ENCODE results near the gene SCYL1.

The SCYL1 gene

GRCh38 chr11:65489706-65490320 lies 35.1 kb upstream of the SCYL1 start:
- H3K4me3 Mint-ChIP-seq: no peak overlapping the region
- no peaks in the 10 kb centered on the region for H3K36me3 Mint-ChIP-seq
- peaks cover 75% of the 10 kb centered on the region for H3K4me1 Mint-ChIP-seq
- H3K27me3 Mint-ChIP-seq: no peaks in the 10 kb centered on the region
- H3K9me3 Mint-ChIP-seq: no peaks in the 10 kb centered on the region
- ATAC-seq: no peak
- H3K27ac Mint-ChIP-seq: peak overlapping the region; percentile 95

- H3K36me3 Mint-ChIP-seq: no peaks in the 10 kb centered on the region
- H3K27me3 Mint-ChIP-seq: no peaks in the 10 kb centered on the region
- H3K9me3 Mint-ChIP-seq: no peaks in the 10 kb centered on the region
- H3K27ac Mint-ChIP-seq: peak overlapping the region; percentile 95
- no peak for ATAC-seq
- no peak overlapping the region for H3K4me3 Mint-ChIP-seq
- H3K4me1 Mint-ChIP-seq: peaks cover 78% of the 10 kb centered on the region
Observed at GRCh38 chr11:65491163-65491465, 33.8 kb upstream of the SCYL1 start.

GRCh38 chr11:65491614-65492386 lies 33.1 kb upstream of the SCYL1 start:
- Mint-ChIP-seq H3K9me3 (no peaks in the 10 kb centered on the region), H3K27me3 (no peaks in the 10 kb centered on the region), H3K4me1 (peaks cover 83% of the 10 kb centered on the region), H3K27ac (peak overlapping the region; percentile 95), H3K36me3 (no peaks in the 10 kb centered on the region), H3K4me3 (peak overlapping the region; percentile 59)
- peak; percentile 12 for ATAC-seq

- Mint-ChIP-seq H3K4me3 (peak overlapping the region; percentile 59), H3K36me3 (no peaks in the 10 kb centered on the region), H3K27me3 (no peaks in the 10 kb centered on the region), H3K4me1 (peaks cover 83% of the 10 kb centered on the region), H3K27ac (peak overlapping the region; percentile 95), H3K9me3 (no peaks in the 10 kb centered on the region)
- ATAC-seq: no peak
Observed at GRCh38 chr11:65492387-65492636, 32.6 kb upstream of the SCYL1 start.

GRCh38 chr11:65492637-65493366 lies 32.1 kb upstream of the SCYL1 start:
- Mint-ChIP-seq H3K27me3 (no peaks in the 10 kb centered on the region), H3K36me3 (no peaks in the 10 kb centered on the region), H3K4me3 (peak overlapping the region; percentile 64), H3K27ac (peak overlapping the region; percentile 95), H3K4me1 (peaks cover 79% of the 10 kb centered on the region), H3K9me3 (no peaks in the 10 kb centered on the region)
- ATAC-seq: peak; percentile 62

GRCh38 chr11:65493367-65494176 lies 31.3 kb upstream of the SCYL1 start:
- no peaks in the 10 kb centered on the region for H3K9me3 Mint-ChIP-seq
- peak overlapping the region; percentile 95 for H3K27ac Mint-ChIP-seq
- no peaks in the 10 kb centered on the region for H3K36me3 Mint-ChIP-seq
- peaks cover 71% of the 10 kb centered on the region for H3K4me1 Mint-ChIP-seq
- no peak for ATAC-seq
- no peaks in the 10 kb centered on the region for H3K27me3 Mint-ChIP-seq
- peak overlapping the region; percentile 64 for H3K4me3 Mint-ChIP-seq

- Mint-ChIP-seq H3K27me3 (no peaks in the 10 kb centered on the region), H3K4me1 (peaks cover 48% of the 10 kb centered on the region), H3K27ac (no peak overlapping the region), H3K9me3 (no peaks in the 10 kb centered on the region), H3K36me3 (no peaks in the 10 kb centered on the region), H3K4me3 (no peak overlapping the region)
- peak; percentile 1 for ATAC-seq
Observed at GRCh38 chr11:65496304-65497140, 28.4 kb upstream of the SCYL1 start.

- H3K27ac Mint-ChIP-seq: no peak overlapping the region
- H3K9me3 Mint-ChIP-seq: no peaks in the 10 kb centered on the region
- peaks cover 40% of the 10 kb centered on the region for H3K4me1 Mint-ChIP-seq
- no peaks in the 10 kb centered on the region for H3K27me3 Mint-ChIP-seq
- H3K4me3 Mint-ChIP-seq: no peak overlapping the region
- ATAC-seq: peak; percentile 88
- no peaks in the 10 kb centered on the region for H3K36me3 Mint-ChIP-seq
Observed at GRCh38 chr11:65497141-65498041, 27.5 kb upstream of the SCYL1 start.

GRCh38 chr11:65498042-65498726 lies 26.7 kb upstream of the SCYL1 start:
- no peak overlapping the region for H3K4me3 Mint-ChIP-seq
- H3K36me3 Mint-ChIP-seq: no peaks in the 10 kb centered on the region
- no peaks in the 10 kb centered on the region for H3K27me3 Mint-ChIP-seq
- no peaks in the 10 kb centered on the region for H3K9me3 Mint-ChIP-seq
- H3K27ac Mint-ChIP-seq: no peak overlapping the region
- H3K4me1 Mint-ChIP-seq: peaks cover 37% of the 10 kb centered on the region
- peak; percentile 7 for ATAC-seq

GRCh38 chr11:65498727-65498976 lies 26.2 kb upstream of the SCYL1 start:
- H3K9me3 Mint-ChIP-seq: no peaks in the 10 kb centered on the region
- ATAC-seq: no peak
- no peak overlapping the region for H3K4me3 Mint-ChIP-seq
- no peak overlapping the region for H3K27ac Mint-ChIP-seq
- no peaks in the 10 kb centered on the region for H3K36me3 Mint-ChIP-seq
- peaks cover 37% of the 10 kb centered on the region for H3K4me1 Mint-ChIP-seq
- H3K27me3 Mint-ChIP-seq: no peaks in the 10 kb centered on the region

GRCh38 chr11:65498977-65499712 lies 25.7 kb upstream of the SCYL1 start, which contains the start of gene MALAT1:
TSS of gene MALAT1 (plus strand) at chr11:65499045.
- Mint-ChIP-seq H3K9me3 (no peaks in the 10 kb centered on the region), H3K36me3 (no peaks in the 10 kb centered on the region), H3K27ac (no peak within 1 kb of the TSS), H3K4me3 (no peak within 1 kb of the TSS), H3K4me1 (peaks cover 37% of the 10 kb centered on the region), H3K27me3 (no peaks in the 10 kb centered on the region)
- peak; percentile 44 for ATAC-seq

- Mint-ChIP-seq H3K36me3 (no peaks in the 10 kb centered on the region), H3K27me3 (no peaks in the 10 kb centered on the region), H3K9me3 (no peaks in the 10 kb centered on the region), H3K4me3 (no peak overlapping the region), H3K27ac (no peak overlapping the region), H3K4me1 (peaks cover 37% of the 10 kb centered on the region)
- no peak for ATAC-seq
Observed at GRCh38 chr11:65499713-65500386, 25.0 kb upstream of the SCYL1 start.
